MM.1S (cell line): Measurements from ENCODE around the gene NDUFS7.

Experiments
- CTCF ChIP-seq: fragments of 300-600 bp; sonication (generic); IDR thresholded peaks from 2 replicates; pipeline ENCODE4 v1.5.1; 2016; ENCODE audit warnings: antibody characterized with exemption, low read length, mixed read lengths
- EZH2 ChIP-seq: fragments of 300-600 bp; sonication (generic); optimal IDR thresholded peaks from 2 replicates; pipeline ENCODE3; 2017; ENCODE audit warnings: low read depth, mild to moderate bottlenecking, antibody characterized with exemption, low read length, mixed read lengths
- EZH2phosphoT487 ChIP-seq: fragments of 300-600 bp; sonication (generic); IDR thresholded peaks from 2 replicates; pipeline ENCODE4 v1.6.1; 2018; ENCODE audit warnings: antibody characterized with exemption, low read length

- TF ChIP-seq CTCF = no peak
- TF ChIP-seq EZH2 = no peak
- TF ChIP-seq EZH2phosphoT487 = no peak
These were observed 29.5 kb downstream of the NDUFS7 start for GRCh38 chr19:1412995-1413800.
